Stomach (tissue), 9 donors: ENCODE results near the gene CCDC88B. TPM values are rescaled to one million over a fixed set of nuclear protein-coding genes. Genes with fewer than 3 reads are reported as not detected.
A peak's percentile ranks its signal among the peaks of the same experiment; 100 is the strongest.

Experiments
- DNase-seq, 2 donors: peaks; one replicate each; pipeline versions ENCODE4 v3.0.0 to v3.0.0-alpha.2; 2013 to 2019
- H3K27ac ChIP-seq, 5 donors: fragments of 200-600 bp in 4 of 5; sonication (generic) in 4 of 5; one replicate each; pipeline ENCODE4 v1.5.1; 2013 to 2019; ENCODE audit warnings: mild to moderate bottlenecking in 1 of 5, moderate library complexity in 1 of 5
- H3K27me3 ChIP-seq, 3 donors: fragments of 200-600 bp; sonication (generic); one replicate each; pipeline ENCODE4 v1.5.1; 2017 to 2019; ENCODE audit warnings: mixed run types in 1 of 3
- H3K36me3 ChIP-seq, 4 donors: fragments of 200-600 bp; sonication (generic); 1 replicate in 3 of 4; 2 replicates in 1 of 4; pipeline ENCODE4 v1.5.1; 2016 to 2019
- H3K4me1 ChIP-seq, 4 donors: fragments of 200-600 bp; sonication (generic); one replicate each; pipeline ENCODE4 v1.5.1; 2016 to 2019
- H3K4me3 ChIP-seq, 4 donors: fragments of 200-600 bp; sonication (generic) in 3 of 4; one replicate each; pipeline ENCODE4 v1.5.1; 2016 to 2019; ENCODE audit warnings: mild to moderate bottlenecking in 1 of 4
- H3K9me3 ChIP-seq, 4 donors: fragments of 200-600 bp; sonication (generic); one replicate each; pipeline ENCODE4 v1.5.1; 2016 to 2019
- CTCF ChIP-seq, 7 experiments: fragments of 450-650 bp in 4 of 7; fragments of 200-600 bp in 3 of 7; sonication (generic) in 3 of 7; IDR thresholded peaks; one replicate each; pipeline ENCODE4 v1.5.1; 2016 to 2019; ENCODE audit warnings: antibody characterized with exemption in 7 of 7, control low read depth in 2 of 7, mild to moderate bottlenecking in 1 of 7
- EP300 ChIP-seq: sonication (generic); formaldehyde crosslinking; IDR thresholded peaks from one replicate; pipeline ENCODE4 v1.6.1; 2017; ENCODE audit warnings: antibody characterized with exemption
- POLR2A ChIP-seq, 4 donors: fragments of 450-650 bp; IDR thresholded peaks; one replicate each; pipeline ENCODE4 v1.6.1; 2016; ENCODE audit warnings: antibody characterized with exemption in 4 of 4, control low read depth in 2 of 4, mild to moderate bottlenecking in 1 of 4, moderate library complexity in 1 of 4
- POLR2AphosphoS5 ChIP-seq, 3 donors: sonication (generic); formaldehyde crosslinking; IDR thresholded peaks; one replicate each; pipeline ENCODE4 v1.6.1; 2016; ENCODE audit warnings: antibody characterized with exemption in 3 of 3
- WGBS, 5 donors: extraction: QIAGEN DNeasy Blood & Tissue Kit in 3 of 5; methylation state at CpG; one replicate each; pipeline versions ENCODE4 v1.1.5 to v1.1.7; 2013 to 2018; 5-methylcytosine and 5-hydroxymethylcytosine counted together
- intact Hi-C: fragments of 100-400 bp; cut with DNase I; formaldehyde crosslinking; loops from one replicate; pipeline ENCODE4 v1.15.1; 2023; ENCODE audit warnings: low total_unique reads
- polyA plus RNA-seq, 3 donors: library from polyadenylated mRNA; stranded (reverse); fragments of 200-250 nt; gene quantifications; one replicate each; pipeline ENCODE4 v1.2.3, GENCODE V29; 2013
- total RNA-seq, 5 donors: library from RNA; depleted of rRNA; stranded (reverse); fragments of >200 nt; gene quantifications; one replicate each; pipeline versions ENCODE4 v1.1.0 to v1.2.3, GENCODE V29; 2014 to 2016
- donor health status: healthy with polysubstance abuse.
- donor health status: Bipolar disorder and iron deficiency.
- donor health status: healthy.

The CCDC88B gene
- total and polyA plus RNA-seq, 8 donors = 1.8 to 137 (median 37.0) TPM

- intact Hi-C loops = no loop called here
- 47 to 65% (median 51%) methylated on average over 8 of the region's 8 CpGs for WGBS, 5 donors
Observed at GRCh38 chr11:64382586-64382985, 42.6 kb downstream of the CCDC88B start.

GRCh38 chr11:64383580-64383979 is 43.6 kb downstream of the CCDC88B start:
- H3K36me3 ChIP-seq = no peaks in the 10 kb centered on the region
- H3K4me3 ChIP-seq = no peak overlapping the region
- DNase-seq = no peak
- intact Hi-C loops = no loop called here
- peaks cover 0 to 24% (median 7%) of the 10 kb centered on the region in 3 donors for H3K27me3 ChIP-seq
- H3K27ac ChIP-seq = no peak overlapping the region
- no peaks in the 10 kb centered on the region for H3K9me3 ChIP-seq
- peaks cover 0 to 17% (median 4%) of the 10 kb centered on the region in 4 donors for H3K4me1 ChIP-seq
- 45 to 97% (median 83%) methylated on average over 1 to 2 of the region's 2 CpGs for WGBS, 5 donors
- TF ChIP-seq EP300 (no peak), POLR2A (IDR thresholded peaks at IDR 0.05) (no peak), CTCF (IDR thresholded peaks at IDR 0.05) (no peak), POLR2AphosphoS5 (IDR thresholded peaks at IDR 0.05) (no peak)

More at GRCh38 chr11:64382586-64382985, 42.6 kb downstream of the CCDC88B start:
- Histone ChIP-seq H3K4me3 (no peak overlapping the region), H3K27me3 (peaks cover 0 to 24% (median 9%) of the 10 kb centered on the region in 3 donors), H3K27ac (no peak overlapping the region), H3K9me3 (no peaks in the 10 kb centered on the region), H3K4me1 (peaks cover 0 to 23% (median 6%) of the 10 kb centered on the region in 4 donors), H3K36me3 (no peaks in the 10 kb centered on the region)
- DNase-seq = no peak
- TF ChIP-seq CTCF (IDR thresholded peaks at IDR 0.05) = no peak
- no peak for TF ChIP-seq EP300

- Histone ChIP-seq H3K27ac (no peak overlapping the region), H3K36me3 (no peaks in the 10 kb centered on the region), H3K9me3 (no peaks in the 10 kb centered on the region), H3K4me3 (no peak overlapping the region), H3K27me3 (peaks cover 0 to 24% (median 1%) of the 10 kb centered on the region in 3 donors), H3K4me1 (peaks cover 0 to 17% (median 3%) of the 10 kb centered on the region in 4 donors)
- TF ChIP-seq POLR2AphosphoS5 (IDR thresholded peaks at IDR 0.05) (no peak), EP300 (no peak)
- intact Hi-C loops = no loop called here
- DNase-seq = peak in 1 of 2 donors; percentile 33
- 42 to 56% (median 53%) methylated on average over 16 to 17 of the region's 17 CpGs for WGBS, 5 donors
Observed at GRCh38 chr11:64384028-64384737, 44.2 kb downstream of the CCDC88B start.

- TF ChIP-seq CTCF (IDR thresholded peaks at IDR 0.05) = no peak
- TF ChIP-seq EP300 = no peak
- no peak for TF ChIP-seq POLR2A (IDR thresholded peaks at IDR 0.05)
- TF ChIP-seq POLR2AphosphoS5 (IDR thresholded peaks at IDR 0.05) = no peak
- intact Hi-C loops = no loop called here
- DNase-seq = no peak
- Histone ChIP-seq H3K27ac (peak overlapping the region in 1 of 5 donors; percentile 4), H3K4me1 (peaks cover 0 to 17% (median 3%) of the 10 kb centered on the region in 4 donors), H3K36me3 (no peaks in the 10 kb centered on the region), H3K9me3 (no peaks in the 10 kb centered on the region), H3K4me3 (no peak overlapping the region), H3K27me3 (peaks cover 0 to 24% (median 0%) of the 10 kb centered on the region in 3 donors)
- WGBS, 5 donors = 70 to 79% (median 77%) methylated on average over 15 of the region's 15 CpGs
Observed at GRCh38 chr11:64384981-64385944, 45.3 kb downstream of the CCDC88B start.
